ENCODE measurements around the gene RBM47.

GRCh38 chr4:40500781-40501180 lies 128.9 kb downstream of the RBM47 start:
- TF ChIP-seq FOXM1 (IDR thresholded peaks at IDR 0.05; ENCODE audit: borderline replicate concordance), result no peak
- no peak for TF ChIP-seq FOXA1 (IDR thresholded peaks at IDR 0.05)
- no peak for TF ChIP-seq BHLHE40 (IDR thresholded peaks at IDR 0.05; ENCODE audit: borderline replicate concordance)
- TF ChIP-seq LEF1 (IDR thresholded peaks at IDR 0.05; ENCODE audit: borderline replicate concordance), result no peak
- TF ChIP-seq NFRKB (IDR thresholded peaks at IDR 0.05), result no peak
- no peak for TF ChIP-seq ZNF384 (IDR thresholded peaks at IDR 0.05)
- no peak for TF ChIP-seq ARNT (IDR thresholded peaks at IDR 0.05)
- TF ChIP-seq L3MBTL2 (conservative IDR thresholded peaks at IDR 0.05), result no peak
- TF ChIP-seq ELF4 (IDR thresholded peaks at IDR 0.05), result no peak
- no peak for TF ChIP-seq SUZ12 (IDR thresholded peaks at IDR 0.05)
- no peak for TF ChIP-seq TARDBP (IDR thresholded peaks at IDR 0.05)
- no peak for TF ChIP-seq PKNOX1 (IDR thresholded peaks at IDR 0.05)
- TF ChIP-seq FOXK2 (IDR thresholded peaks at IDR 0.05), result no peak
- no peak for TF ChIP-seq SP1 (IDR thresholded peaks at IDR 0.05)
